Measurements from ENCODE around the gene AAK1.

- TF ChIP-seq POLR2AphosphoS5 (IDR thresholded peaks at IDR 0.05) (no peak), POLR2A (IDR thresholded peaks at IDR 0.05) (no peak), CTCF (IDR thresholded peaks at IDR 0.05) (no peak)
Observed at GRCh38 chr2:69578198-69578540, 65.4 kb downstream of the AAK1 start.

Measured in prostate gland (tissue), 2 donors.